Measurements from ENCODE around the gene ABITRAM. TPM values are rescaled to one million over a fixed set of nuclear protein-coding genes. Genes with fewer than 3 reads are reported as not detected.
A peak's percentile ranks its signal among the peaks of the same experiment; 100 is the strongest.
"Not testable (repeated sequence)": the region's sequence is repeated elsewhere in the genome, so short reads cannot be mapped to it uniquely, and the experiment has no call there.

Gene ABITRAM
- total RNA-seq, 1 donor from 2014 or later, result 10.2 TPM

GRCh38 chr9:108933231-108933717, 926 bp upstream of the ABITRAM start:
- DNase-seq, result no peak

GRCh38 chr9:108933718-108934322, 380 bp upstream of the ABITRAM start, which contains the start of gene ELP1:
Gene ELP1 (minus strand): TSS chr9:108934124. CDS start chr9:108931146, 2,978 bp downstream.
- peak; percentile 89 for DNase-seq

- DNase-seq, result no peak
These were observed 3.5 kb downstream of the ABITRAM start for GRCh38 chr9:108937561-108938305.

DNA sequence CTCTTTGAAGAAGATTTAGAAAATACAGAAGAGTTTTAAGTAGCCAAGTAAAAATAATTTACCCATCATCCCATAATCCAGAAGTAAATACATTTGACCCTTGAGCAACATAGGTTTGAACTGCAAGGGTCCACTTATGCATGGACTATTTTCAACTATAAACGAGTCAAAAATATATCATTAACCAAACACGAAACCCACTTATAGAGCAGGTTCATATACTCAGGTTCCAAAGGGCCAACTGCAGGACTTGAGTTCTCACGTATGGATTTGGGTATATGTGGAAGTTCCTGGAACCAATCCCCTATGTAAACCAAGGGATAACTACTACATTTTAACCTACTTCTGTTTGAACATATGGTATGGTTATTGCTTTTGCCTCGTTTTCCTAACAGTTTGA, 5.8 kb downstream of the ABITRAM start:
- DNase-seq, result no peak

- DNase-seq, result no peak
These were observed 16.0 kb downstream of the ABITRAM start for GRCh38 chr9:108950168-108950567.

DNA sequence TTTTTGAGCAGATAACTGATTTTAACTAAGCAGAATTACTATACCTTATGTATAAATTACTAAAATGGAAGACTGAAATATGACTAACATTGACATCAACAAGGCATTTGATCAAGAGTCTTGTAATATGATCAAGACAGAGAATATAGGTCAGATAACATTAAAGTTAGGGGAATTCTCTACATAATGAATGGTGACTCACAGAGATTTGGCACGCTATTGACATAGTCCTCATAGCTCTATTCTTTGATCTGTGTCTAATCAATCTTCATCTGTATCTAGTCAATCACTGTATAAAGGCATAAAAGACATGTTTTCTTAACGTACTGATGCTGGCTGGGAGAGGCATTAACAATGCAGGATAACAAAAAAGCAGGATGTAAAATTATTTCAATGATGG, 17.4 kb downstream of the ABITRAM start:
- no peak for DNase-seq

GRCh38 chr9:108953983-108954574, 19.9 kb downstream of the ABITRAM start:
- DNase-seq, result peak; percentile 21

- no peak for DNase-seq
These were observed 21.9 kb downstream of the ABITRAM start for GRCh38 chr9:108956022-108956630.

DNA sequence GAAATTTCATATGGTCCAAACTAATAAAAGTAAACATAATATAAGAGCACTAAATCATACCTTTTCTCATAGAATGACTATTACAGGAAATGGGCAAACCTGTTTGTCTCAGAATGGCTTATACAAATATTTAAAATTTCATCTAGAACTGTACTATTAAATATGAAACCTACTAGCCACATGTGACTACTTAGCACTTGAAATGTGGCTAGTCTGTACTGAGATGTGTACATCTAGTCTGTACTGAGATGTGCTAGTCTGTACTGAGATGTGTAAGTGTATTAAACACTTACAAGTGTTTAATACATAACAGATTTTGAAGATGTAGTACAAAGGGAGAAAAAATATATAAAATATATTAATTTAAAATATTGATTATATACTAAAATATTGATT, 22.4 kb downstream of the ABITRAM start:
- DNase-seq, result no peak

- no peak for DNase-seq
These were observed 26.1 kb downstream of the ABITRAM start for GRCh38 chr9:108960331-108960730.

DNA sequence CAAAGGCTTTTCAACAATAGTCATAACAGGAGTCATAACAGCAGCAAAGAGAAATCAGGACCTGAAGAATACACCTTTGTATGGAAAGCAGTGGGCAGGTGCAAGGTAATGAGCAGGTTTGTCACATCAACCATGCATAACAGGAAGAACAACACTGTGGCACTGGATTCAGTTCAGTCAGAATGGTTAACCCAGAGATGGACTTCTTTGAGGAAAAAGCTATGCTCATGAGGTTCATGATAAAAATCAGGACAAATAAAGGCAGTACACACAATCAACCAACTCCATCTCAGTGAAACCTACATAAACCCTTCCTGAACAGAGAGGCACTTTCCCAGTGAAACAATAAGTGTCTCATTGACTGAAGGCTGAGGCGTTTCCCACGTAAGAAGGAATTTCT, 27.0 kb downstream of the ABITRAM start:
- DNase-seq, result no peak

- DNase-seq, result no peak
These were observed 29.4 kb downstream of the ABITRAM start for GRCh38 chr9:108963459-108964143.

DNA sequence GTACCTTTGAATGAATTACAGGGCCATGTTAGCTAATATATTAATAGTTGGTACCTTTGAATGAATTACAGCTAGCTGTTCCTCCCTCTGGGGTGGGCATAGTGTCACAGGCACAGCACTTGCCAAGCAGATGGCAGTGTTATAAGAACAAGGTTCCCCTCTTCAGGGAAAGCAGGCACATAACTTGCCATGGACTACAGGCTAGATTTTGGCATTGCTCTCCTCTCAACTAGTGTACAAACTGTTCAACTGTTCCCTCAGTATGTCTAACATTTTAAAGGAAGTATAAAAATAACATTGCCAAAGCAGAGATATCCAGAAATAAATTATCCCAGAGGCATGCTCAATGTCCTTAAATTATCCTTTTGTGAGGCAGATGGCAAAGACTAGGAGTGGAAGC, 33.7 kb downstream of the ABITRAM start:
- no peak for DNase-seq

DNA sequence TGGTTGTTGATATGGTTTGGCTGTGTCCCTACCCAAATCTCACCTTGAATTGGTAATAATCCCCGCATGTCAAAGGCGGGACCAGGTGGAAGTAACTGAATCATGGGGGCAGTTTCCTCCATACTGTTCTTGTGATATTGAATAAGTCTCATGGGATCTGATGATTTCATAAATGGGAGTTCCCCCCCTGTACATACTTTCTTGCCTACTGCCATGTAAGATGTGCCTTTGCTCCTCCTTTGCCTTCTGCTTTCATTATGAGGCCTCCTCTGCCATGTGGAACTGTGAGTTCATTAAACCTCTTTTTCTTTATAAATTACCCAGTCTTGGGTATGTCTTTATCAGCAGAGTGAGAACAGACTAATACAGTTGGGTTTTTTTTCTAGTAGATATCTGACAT, 37.2 kb downstream of the ABITRAM start:
- DNase-seq, result not testable (repeated sequence)

DNA sequence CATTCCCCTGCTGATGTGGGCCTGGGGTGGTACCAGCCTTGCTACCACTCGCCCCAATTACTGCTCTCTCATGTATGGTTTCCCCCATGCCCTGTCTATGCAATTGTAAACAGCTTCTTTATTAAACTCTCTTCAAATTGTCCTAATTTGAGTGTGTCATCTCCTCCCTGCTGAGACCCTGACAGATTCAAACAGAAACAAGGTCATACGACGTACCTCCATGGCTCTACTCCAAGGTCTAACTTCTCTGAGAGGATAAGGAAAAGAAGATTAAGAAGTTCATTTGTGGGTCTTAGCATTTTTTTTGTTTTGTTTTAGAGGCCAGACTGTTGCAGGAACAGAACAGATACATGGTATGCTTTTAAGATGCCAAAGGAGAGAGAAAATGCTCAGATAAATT, 38.0 kb downstream of the ABITRAM start:
- no peak for DNase-seq

- DNase-seq, result peak; percentile 38
These were observed 38.5 kb downstream of the ABITRAM start for GRCh38 chr9:108972626-108973209.

GRCh38 chr9:108973895-108974294, 39.7 kb downstream of the ABITRAM start:
- no peak for DNase-seq

GRCh38 chr9:108978205-108978604, 44.0 kb downstream of the ABITRAM start:
- peak; percentile 87 for DNase-seq

GRCh38 chr9:108980893-108981292, 46.7 kb downstream of the ABITRAM start:
- no peak for DNase-seq

DNA sequence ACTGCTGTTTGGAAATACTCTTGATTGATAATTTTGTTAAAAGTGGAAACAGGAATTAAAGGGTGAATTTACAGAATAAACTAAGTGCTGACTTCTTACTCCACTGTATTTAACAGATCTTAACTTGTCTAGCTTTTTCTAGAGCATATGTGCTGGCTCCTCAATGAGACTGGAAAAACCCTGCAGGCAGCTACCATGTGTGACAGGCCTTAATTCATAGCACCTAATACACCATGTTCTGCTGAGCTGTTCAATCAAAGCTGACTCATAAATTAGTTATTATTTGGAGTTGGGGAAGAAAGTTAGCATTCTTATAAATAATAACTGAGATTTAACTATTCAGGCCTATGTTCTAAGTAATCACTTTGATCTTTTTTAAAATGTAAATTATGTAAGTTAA, 49.7 kb downstream of the ABITRAM start:
- DNase-seq, result no peak

All from skin of body (tissue), 2 donors.